A549 (cell line): ENCODE measurements around the gene ASPA. TPM values are rescaled to one million over a fixed set of nuclear protein-coding genes. Genes with fewer than 3 reads are reported as not detected.

ENCODE experiments used
- ATAC-seq, 2 experiments: fragments of 200-7000 bp in 1 of 2; fragments of >200 bp in 1 of 2; cut with Nextera tagmentation in 1 of 2; cut with Tn5 transposase in 1 of 2; 3 replicates each; pipeline versions ENCODE4 v1.8.0 to v1.9.1; 2018 to 2020; ENCODE audit warnings: mild to moderate bottlenecking in 1 of 2, moderate library complexity in 1 of 2
- CTCF ChIA-PET: fragments of 300-600 bp; sonication (Branson Sonifier 250); formaldehyde crosslinking; extraction: SDS; loops from one replicate; lab custom pipeline; 2021; ENCODE audit warnings: antibody characterized with exemption, inconsistent platforms; lab: Yijun Ruan, JAX
- POLR2A ChIA-PET: fragments of 350-600 bp; formaldehyde crosslinking; extraction: SDS; loops from one replicate; lab custom pipeline; 2021; ENCODE audit warnings: antibody characterized with exemption, inconsistent platforms; lab: Yijun Ruan, JAX
- DNase-seq, 2 experiments: peaks; one replicate each; pipeline versions ENCODE4 v3.0.0 to v3.0.0-alpha.2; 2011 to 2016; ENCODE audit warnings: low read depth in 1 of 2, low spot score in 1 of 2
- FAIRE-seq: peaks from 2 replicates; lab custom pipeline; 2011; peaks lifted over from hg19 to GRCh38; lab: Jason Lieb, UNC
- H3K27ac ChIP-seq, 2 experiments: fragments of >200 bp; sonication (Bioruptor Twin); formaldehyde crosslinking; 3 replicates each; pipeline ENCODE4 v1.5.1; 2016 to 2017
- H3K4me1 ChIP-seq: fragments of >200 bp; sonication (Bioruptor Twin); formaldehyde crosslinking; 3 replicates; pipeline ENCODE4 v1.6.1; 2016
- H3K4me2 ChIP-seq: fragments of >200 bp; sonication (Bioruptor Twin); formaldehyde crosslinking; 3 replicates; pipeline ENCODE4 v1.6.1; 2016
- H3K4me3 ChIP-seq: fragments of >200 bp; sonication (Bioruptor Twin); formaldehyde crosslinking; 3 replicates; pipeline ENCODE4 v1.5.1; 2016
- H3K9me3 ChIP-seq: fragments of >200 bp; sonication (Bioruptor Twin); formaldehyde crosslinking; 3 replicates; pipeline ENCODE4 v1.6.1; 2016
- CBX8 ChIP-seq: fragments of 200-600 bp; sonication (generic); IDR thresholded peaks from 2 replicates; pipeline ENCODE4 v1.6.1; 2016
- EHF ChIP-seq: fragments of 250-450 bp; sonication (Bioruptor Pico); IDR thresholded peaks from 2 replicates; pipeline ENCODE4 v1.5.0; 2020; ENCODE audit warnings: mild to moderate bottlenecking
- EHMT2 ChIP-seq: fragments of 200-600 bp; sonication (generic); IDR thresholded peaks from 2 replicates; pipeline ENCODE4 v1.6.1; 2016; ENCODE audit warnings: antibody characterized with exemption, low read depth, mild to moderate bottlenecking, moderate library complexity
- ELK1 ChIP-seq: fragments of 150-350 bp; IDR thresholded peaks from 2 replicates; pipeline ENCODE4 v1.6.1; 2014; ENCODE audit warnings: low read depth, mild to moderate bottlenecking, low read length
- EP300 ChIP-seq, 2 experiments: fragments of >200 bp; sonication (Bioruptor Twin); formaldehyde crosslinking; IDR thresholded peaks; 2 replicates in 1 of 2; 3 replicates in 1 of 2; pipeline ENCODE4 v1.6.1; 2016 to 2017
- ESRRA ChIP-seq: fragments of 150-350 bp; IDR thresholded peaks from 2 replicates; pipeline ENCODE4 v1.6.1; 2014; ENCODE audit warnings: mild to moderate bottlenecking, low read length, borderline replicate concordance
- GATA3 ChIP-seq: IDR thresholded peaks from 2 replicates; pipeline ENCODE4 v1.6.1; 2012; ENCODE audit warnings: borderline replicate concordance
- HOXA7 ChIP-seq: fragments of 250-450 bp; sonication (Bioruptor Pico); IDR thresholded peaks from 2 replicates; pipeline ENCODE4 v1.5.0; 2020; ENCODE audit warnings: mild to moderate bottlenecking, moderate library complexity
- HOXB13 ChIP-seq: fragments of 250-450 bp; sonication (Bioruptor Pico); IDR thresholded peaks from 2 replicates; pipeline ENCODE4 v1.5.0; 2020; ENCODE audit warnings: low read depth, mild to moderate bottlenecking, moderate library complexity
- HOXB5 ChIP-seq: fragments of 250-450 bp; sonication (Bioruptor Pico); IDR thresholded peaks from 2 replicates; pipeline ENCODE4 v1.5.0; 2020; ENCODE audit warnings: mild to moderate bottlenecking, moderate library complexity
- MAX ChIP-seq: IDR thresholded peaks from 2 replicates; pipeline ENCODE4 v1.6.1; 2012
- MAZ ChIP-seq: fragments of 150-350 bp; IDR thresholded peaks from 2 replicates; pipeline ENCODE4 v1.6.1; 2014; ENCODE audit warnings: antibody characterized with exemption, low read depth, low read length, borderline replicate concordance
- NPAS2 ChIP-seq: fragments of 250-450 bp; sonication (Bioruptor Pico); IDR thresholded peaks from 2 replicates; pipeline ENCODE4 v1.8.0; 2022; ENCODE audit warnings: mild to moderate bottlenecking, moderate library complexity, borderline replicate concordance
- POLR2A ChIP-seq: IDR thresholded peaks from 2 replicates; pipeline ENCODE4 v1.6.1; 2012; ENCODE audit warnings: mild to moderate bottlenecking, low read length
- POLR2AphosphoS2 ChIP-seq: conservative IDR thresholded peaks from 2 replicates; pipeline ENCODE4 v1.6.1; 2012; ENCODE audit warnings: low read length, improper control_type of control experiment, inconsistent platforms
- RCOR1 ChIP-seq: fragments of 150-350 bp; IDR thresholded peaks from 2 replicates; pipeline ENCODE4 v1.6.1; 2014; ENCODE audit warnings: antibody characterized with exemption, low read length, low read depth
- REST ChIP-seq: fragments of 200-600 bp; sonication (generic); IDR thresholded peaks from 2 replicates; pipeline ENCODE4 v1.6.1; 2016; ENCODE audit warnings: antibody characterized with exemption, mild to moderate bottlenecking, moderate library complexity
- RNF2 ChIP-seq: fragments of 200-600 bp; sonication (generic); IDR thresholded peaks from 2 replicates; pipeline ENCODE4 v1.6.1; 2016; ENCODE audit warnings: low read depth, mild to moderate bottlenecking, antibody characterized with exemption, moderate library complexity, borderline replicate concordance
- TP53 ChIP-seq: fragments of 250-450 bp; sonication (Bioruptor Pico); IDR thresholded peaks from 2 replicates; pipeline ENCODE4 v1.5.0; 2021; ENCODE audit warnings: mild to moderate bottlenecking, moderate library complexity
- USF2 ChIP-seq: fragments of 450-650 bp; IDR thresholded peaks from 2 replicates; pipeline ENCODE4 v1.6.1; 2014; ENCODE audit warnings: antibody characterized with exemption
- ZNF302 ChIP-seq: fragments of 250-450 bp; sonication (Bioruptor Pico); IDR thresholded peaks from 2 replicates; pipeline ENCODE4 v1.9.0; 2021; ENCODE audit warnings: inconsistent platforms, mild to moderate bottlenecking, moderate library complexity
- WGBS: methylation state at CpG from one replicate; pipeline ENCODE4 v1.1.6; 2017; ENCODE audit errors: missing lambda C conversion rate; 5-methylcytosine and 5-hydroxymethylcytosine counted together
- polyA plus RNA-seq, 4 experiments: library from polyadenylated mRNA; depleted of rRNA in 3 of 4; stranded (reverse); fragments of >200 nt; fragmentation: RNase III in 1 of 4; extraction: RNeasy Plus Mini Kit Qiagen cat#74134 plus additional on column Dnase treatment in 1 of 4; gene quantifications; 2 replicates in 3 of 4; 3 replicates in 1 of 4; pipeline ENCODE4 v1.2.3, GENCODE V29; 2011 to 2017

Gene ASPA
- polyA plus RNA-seq, 2 of the 4 experiments (the other 2 are of a cell fraction): not detected

- ChIA-PET CTCF (no interaction called here), POLR2A (no interaction called here)
- DNase-seq (no peak), ATAC-seq (no peak), FAIRE-seq (no peak)
- no peak for TF ChIP-seq GATA3
- TF ChIP-seq POLR2A: no peak
- no peak for TF ChIP-seq RCOR1
- no peak for TF ChIP-seq HOXB13
- no peak for TF ChIP-seq EHMT2
- TF ChIP-seq EP300 (IDR thresholded peaks at IDR 0.05): no peak
- TF ChIP-seq POLR2AphosphoS2: no peak
- no peak for TF ChIP-seq CBX8
- no peak for TF ChIP-seq MAX
- no peak for TF ChIP-seq ELK1
- TF ChIP-seq REST: no peak
- Histone ChIP-seq H3K4me2 (no peak overlapping the region), H3K27ac (no peak overlapping the region; a peak in 1 of 6 replicates), H3K4me1 (peaks cover 25% of the 10 kb centered on the region; the same call in 2 of the 3 replicates), H3K4me3 (no peak overlapping the region), H3K9me3 (no peaks in the 10 kb centered on the region)
- WGBS: 76% methylated on average over 4 of the region's 4 CpGs
These were observed 529 bp upstream of the ASPA start for GRCh38 chr17:3475251-3475685.

GRCh38 chr17:3479988-3480387 lies 4.2 kb downstream of the ASPA start:
- no peak overlapping the region for H3K27ac ChIP-seq
- peaks cover 9% of the 10 kb centered on the region; the same call in 2 of the 3 replicates for H3K4me1 ChIP-seq
- H3K9me3 ChIP-seq: no peaks in the 10 kb centered on the region
- POLR2A ChIA-PET: no interaction called here
- no peak for FAIRE-seq
- WGBS: 33% methylated on average over 3 of the region's 3 CpGs
- H3K4me2 ChIP-seq: no peak overlapping the region
- no peak for DNase-seq
- H3K4me3 ChIP-seq: no peak overlapping the region
- CTCF ChIA-PET: no interaction called here
- ATAC-seq: no peak
- TF ChIP-seq ZNF302 (CRISPR knock-in tag): no peak

GRCh38 chr17:3482852-3483251 lies 7.1 kb downstream of the ASPA start:
- H3K4me2 ChIP-seq: no peak overlapping the region
- POLR2A ChIA-PET: no interaction called here
- FAIRE-seq: no peak
- ATAC-seq: no peak
- CTCF ChIA-PET: no interaction called here
- no peak for DNase-seq
- no peak overlapping the region for H3K27ac ChIP-seq
- TF ChIP-seq HOXB5 (CRISPR knock-in tag) (no peak), CBX8 (no peak), HOXA7 (CRISPR knock-in tag) (no peak), ESRRA (no peak), NPAS2 (CRISPR knock-in tag) (no peak), MAZ (no peak), USF2 (no peak), RNF2 (no peak), EHF (CRISPR knock-in tag) (no peak), MAX (no peak), TP53 (no peak)
- H3K4me3 ChIP-seq: no peak overlapping the region
- no peaks in the 10 kb centered on the region for H3K4me1 ChIP-seq
- H3K9me3 ChIP-seq: no peaks in the 10 kb centered on the region
- WGBS: 43% methylated on average over 3 of the region's 3 CpGs
